ELR (cell line): ENCODE results near the gene ZNF503.

Source experiments
- DNase-seq: peaks from one replicate; pipeline ENCODE4 v3.0.0-alpha.2; 2015; ENCODE audit warnings: low read depth

The ZNF503 gene

GRCh38 chr10:75431180-75432111 is 29.9 kb upstream of the ZNF503 start, which contains the start of gene LRMDA:
LRMDA (plus strand) TSS chr10:75431624.
- no peak for DNase-seq

DNA sequence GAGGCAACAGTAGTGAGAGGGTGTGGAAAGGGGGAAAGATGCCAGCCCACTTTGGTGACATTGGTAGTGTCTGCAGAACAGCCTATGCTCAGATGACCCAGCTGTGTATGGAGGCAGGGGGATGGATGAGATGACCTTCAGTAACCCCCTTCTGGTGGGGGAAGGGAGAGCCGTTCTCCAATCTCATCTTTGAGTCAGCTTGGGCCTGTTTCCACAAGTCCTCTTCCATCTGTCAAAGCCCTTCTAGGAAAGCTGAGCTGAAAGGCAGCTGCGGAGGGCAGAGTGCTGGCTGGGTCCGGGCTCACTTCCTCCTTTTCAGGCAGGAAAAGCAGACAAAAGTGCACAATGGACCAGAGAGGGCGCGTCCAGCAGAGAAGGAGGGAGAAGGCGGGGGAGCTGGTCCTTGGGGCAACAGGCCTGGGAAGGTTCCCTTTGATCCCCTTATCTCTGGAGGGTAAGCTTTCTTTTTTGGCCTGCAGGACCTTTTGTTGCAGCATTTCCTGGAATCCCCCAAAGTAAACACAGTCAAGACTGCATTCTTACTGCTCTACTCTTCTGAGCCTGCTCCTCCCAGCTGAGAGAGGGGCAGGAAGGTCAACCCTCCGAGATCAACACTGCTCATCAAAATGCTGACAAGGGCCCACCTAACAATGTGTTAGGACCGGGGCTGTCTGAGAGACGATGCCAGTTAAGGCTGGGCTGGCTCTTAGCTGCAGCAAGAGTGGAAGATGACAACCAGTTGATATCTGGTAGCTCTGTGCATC is 28.6 kb upstream of the ZNF503 start:
- no peak for DNase-seq

DNA sequence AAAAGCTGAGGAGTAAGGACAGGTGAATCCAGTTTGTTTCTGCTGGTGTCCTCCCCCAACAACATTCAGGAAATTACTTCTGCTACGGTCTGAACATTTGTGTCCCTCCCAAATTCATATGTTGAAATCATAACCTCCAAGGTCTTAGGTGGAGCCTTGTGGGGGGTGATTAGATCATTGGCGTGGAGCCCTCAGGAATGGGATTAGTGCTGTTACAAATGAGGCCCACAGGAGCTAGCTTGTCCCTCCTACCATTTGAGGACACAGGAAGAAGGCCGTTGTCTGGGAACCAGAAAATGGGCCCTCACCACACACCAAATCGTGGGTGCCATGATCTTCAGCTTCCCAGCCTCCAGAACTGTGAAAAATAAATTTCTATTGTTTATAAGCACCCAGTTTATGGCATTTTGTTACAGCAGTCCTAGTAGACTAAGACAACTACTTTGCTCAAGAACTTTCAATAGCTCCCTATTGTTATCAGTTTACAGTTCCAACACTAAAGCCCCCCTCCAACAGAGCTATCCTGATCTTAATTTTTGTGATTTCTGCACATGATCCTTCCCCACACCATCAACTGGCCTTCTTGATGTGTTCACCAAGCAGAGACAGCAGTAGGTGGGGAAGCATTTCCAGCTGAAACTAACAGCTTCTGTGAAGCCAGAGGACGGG is 27.7 kb upstream of the ZNF503 start:
- no peak for DNase-seq

DNA sequence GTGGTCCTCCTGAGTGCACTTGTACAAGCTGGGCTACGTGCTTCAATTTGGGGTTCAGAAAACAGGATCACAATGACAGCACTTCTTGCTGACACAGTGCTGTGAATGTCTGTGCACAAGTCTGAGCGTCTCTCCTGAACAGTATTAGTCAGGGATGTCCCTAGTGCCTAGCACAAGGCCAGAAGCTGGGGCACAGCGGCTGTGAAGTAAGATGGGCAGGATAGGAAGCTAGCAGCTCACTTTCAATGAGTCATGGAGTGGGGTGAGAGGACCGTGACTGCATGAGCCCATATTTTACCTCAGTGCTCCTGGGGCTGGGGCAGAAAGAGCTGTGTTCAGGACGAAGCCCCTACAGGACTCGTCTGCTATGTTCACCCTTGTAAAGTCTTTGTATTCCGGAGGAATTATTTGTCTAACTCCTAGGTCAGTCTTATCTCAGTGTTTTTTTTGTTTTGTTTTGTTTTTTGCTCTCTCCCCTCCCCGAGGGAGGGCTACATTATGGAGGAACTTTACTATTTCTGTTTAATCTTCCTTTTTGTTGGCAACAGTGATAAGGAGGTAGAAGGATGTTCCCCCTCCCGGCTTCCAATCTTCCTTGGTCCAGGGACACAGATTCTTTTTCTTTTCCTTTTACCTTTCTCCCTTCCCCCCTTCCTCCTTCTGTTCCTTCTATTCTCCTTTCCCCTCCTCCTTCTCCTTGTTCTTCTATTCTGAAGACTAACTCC is 27.0 kb upstream of the ZNF503 start:
- peak; percentile 47 for DNase-seq

DNA sequence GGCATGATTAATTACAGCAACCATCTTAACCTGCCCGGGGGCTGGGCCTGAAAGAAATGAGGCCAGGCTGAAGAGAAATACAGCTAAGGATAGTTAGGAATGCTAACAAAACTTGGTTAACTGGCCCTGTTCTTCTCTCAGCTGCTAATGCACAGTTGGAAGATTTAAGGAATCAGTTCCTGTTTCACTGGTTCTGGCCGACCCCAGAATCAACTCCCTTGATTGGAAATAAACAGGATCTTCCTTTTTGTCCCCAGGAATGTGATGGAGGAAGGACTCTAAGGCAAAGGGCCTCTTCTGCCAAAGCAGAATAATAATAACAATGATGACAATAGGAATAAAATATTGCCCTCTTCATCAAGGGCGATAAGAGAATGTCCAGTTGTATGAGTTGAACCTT is 26.4 kb upstream of the ZNF503 start:
- DNase-seq, result no peak

DNA sequence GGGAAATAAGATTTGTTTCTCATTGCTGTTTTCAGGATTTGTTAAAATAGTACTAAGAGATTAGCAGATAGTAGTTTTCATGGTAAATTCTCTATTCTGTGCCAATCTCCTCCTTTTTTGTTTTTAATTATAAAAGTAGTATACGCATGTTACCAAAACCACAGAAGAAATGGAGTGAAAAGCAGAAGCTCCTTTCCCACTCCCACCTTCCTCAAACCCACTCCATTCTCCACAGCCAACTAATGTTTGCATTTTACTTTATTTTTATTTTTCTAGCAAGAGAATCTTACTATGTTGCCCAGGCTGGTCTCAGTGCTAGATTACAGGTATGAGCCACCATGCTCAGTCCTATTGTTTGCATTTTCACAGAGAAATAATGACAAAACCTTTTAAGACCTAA is 25.3 kb upstream of the ZNF503 start:
- DNase-seq, result no peak

DNA sequence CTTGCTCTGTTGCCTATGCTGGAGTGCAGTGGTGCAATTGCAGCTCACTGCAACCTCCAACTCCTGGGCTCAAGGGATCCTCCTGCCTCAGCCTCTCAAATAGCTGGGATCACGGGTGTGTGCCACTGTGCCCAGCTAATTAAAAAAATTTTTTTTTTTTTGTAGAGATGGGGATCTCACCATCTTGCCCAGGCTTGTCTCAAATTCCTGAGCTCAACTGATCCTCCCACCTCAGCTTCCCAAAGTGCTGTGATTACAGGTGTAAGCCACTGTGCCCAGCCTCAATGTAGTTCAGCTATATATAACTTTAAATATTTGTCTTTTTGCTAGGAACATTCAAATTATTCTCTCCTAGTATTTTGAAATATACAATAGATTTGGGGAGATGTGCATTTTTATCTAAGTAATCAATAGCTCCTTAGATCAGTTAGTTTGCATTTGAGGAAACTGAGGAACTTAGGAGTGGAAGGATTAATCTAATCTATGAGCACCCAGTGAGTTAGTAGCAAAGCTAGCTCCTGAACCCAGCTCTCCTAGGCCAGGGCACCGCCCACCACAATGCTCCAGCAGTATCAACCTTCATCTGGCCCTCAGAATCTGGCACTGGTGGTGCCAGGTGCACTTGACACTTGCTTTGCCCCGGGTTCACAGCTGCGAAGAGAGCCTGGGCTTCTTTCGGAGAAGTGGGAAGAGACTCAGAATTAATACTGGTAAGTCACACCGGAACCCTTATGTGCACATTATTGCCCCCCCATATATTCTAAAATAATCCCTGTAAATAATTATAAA is 23.9 kb upstream of the ZNF503 start:
- no peak for DNase-seq

- DNase-seq, result no peak
Observed at GRCh38 chr10:75424571-75424970, 23.0 kb upstream of the ZNF503 start.

DNA sequence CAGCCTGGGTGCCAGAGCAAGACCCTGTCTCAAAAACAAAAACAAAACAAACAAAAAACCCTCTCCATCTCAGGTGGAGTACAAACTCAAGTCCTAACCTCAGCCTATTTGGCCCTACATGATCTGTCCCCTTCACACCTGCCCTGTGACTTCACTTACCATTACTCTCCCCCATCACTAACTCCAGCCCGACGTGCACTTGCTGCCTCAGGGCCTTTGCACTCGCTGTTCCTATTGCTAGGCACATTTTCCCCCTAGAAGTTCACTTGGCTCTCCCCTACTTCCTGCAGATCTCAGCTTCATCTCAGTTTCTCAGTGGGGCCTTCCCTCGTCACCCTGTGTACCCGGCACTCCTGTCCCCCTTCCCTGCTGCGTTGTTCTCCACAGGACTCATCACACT is 21.3 kb upstream of the ZNF503 start:
- DNase-seq, result no peak

DNA sequence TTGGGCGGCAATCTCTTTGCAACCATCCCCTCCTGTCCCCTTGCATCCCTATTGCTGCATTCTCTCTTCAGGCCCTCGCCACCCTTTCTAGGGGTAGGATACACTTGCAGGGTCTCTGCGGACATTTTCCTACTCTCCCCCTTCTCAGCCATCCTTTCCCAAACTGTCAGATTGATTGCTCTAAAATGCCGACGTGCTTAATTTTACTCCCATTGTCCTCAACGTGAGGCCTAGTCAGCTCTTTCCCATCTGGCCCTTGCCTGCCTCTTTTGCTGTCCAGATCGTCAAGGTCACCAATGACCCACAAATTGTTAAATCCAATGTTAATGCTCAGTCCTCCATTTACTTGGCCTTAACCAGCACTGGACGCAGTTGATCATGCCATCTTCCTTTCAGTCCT is 17.1 kb upstream of the ZNF503 start:
- DNase-seq, result no peak

GRCh38 chr10:75418293-75418692 is 16.7 kb upstream of the ZNF503 start:
- DNase-seq, result no peak

GRCh38 chr10:75417522-75417927 is 16.0 kb upstream of the ZNF503 start:
- no peak for DNase-seq

- no peak for DNase-seq
Observed at GRCh38 chr10:75414527-75414926, 13.0 kb upstream of the ZNF503 start.

- no peak for DNase-seq
Observed at GRCh38 chr10:75410132-75411005, 8.8 kb upstream of the ZNF503 start.

DNA sequence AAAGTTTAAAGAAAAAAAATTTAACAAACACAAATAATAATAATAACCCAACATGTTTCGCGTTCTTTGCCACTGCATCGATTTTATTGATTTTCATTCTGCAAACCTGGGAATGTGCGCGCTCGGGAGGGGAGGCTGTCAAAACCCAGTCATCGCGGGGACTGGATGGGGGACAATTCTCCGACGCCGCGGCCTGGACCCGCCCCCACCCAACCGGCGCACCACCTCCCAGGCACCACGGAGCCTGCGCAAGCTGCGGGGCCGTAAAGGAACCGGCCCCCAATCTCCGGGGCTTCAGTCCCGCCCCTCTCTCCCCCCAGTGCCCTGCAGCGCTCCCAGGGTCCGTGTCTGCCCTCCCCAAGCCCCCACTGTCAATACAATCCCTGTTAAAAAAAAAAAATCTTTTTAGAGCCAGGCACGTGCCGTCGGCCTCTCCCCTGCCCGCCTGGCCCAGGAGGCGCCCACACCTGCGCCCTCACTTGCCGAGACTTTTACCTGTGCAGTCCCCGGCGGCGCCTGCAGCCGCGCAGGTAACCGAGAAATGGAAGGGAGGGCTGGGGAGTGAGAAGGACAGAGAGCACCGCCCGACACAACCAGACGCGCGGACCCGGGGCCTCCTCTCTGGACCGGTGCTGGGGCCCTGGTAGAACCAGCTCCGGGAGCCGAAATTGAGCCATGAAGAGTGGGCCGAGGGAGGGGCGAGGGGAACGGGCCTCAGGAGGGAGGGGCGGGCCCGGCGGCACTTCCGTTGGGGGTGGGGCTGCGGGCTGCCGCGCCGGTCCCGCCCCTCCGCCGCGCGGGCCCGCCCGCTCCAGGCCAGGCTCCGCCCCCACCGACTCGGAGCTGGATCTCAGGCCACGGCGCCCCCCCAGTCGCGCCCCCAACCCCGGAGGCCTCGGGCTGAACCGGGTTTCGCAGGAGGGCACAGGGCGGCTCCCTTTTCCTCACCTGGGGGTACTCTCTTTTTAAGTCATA is 7.6 kb upstream of the ZNF503 start:
- peak; percentile 40 for DNase-seq

- no peak for DNase-seq
Observed at GRCh38 chr10:75408509-75408875, 6.9 kb upstream of the ZNF503 start.

DNA sequence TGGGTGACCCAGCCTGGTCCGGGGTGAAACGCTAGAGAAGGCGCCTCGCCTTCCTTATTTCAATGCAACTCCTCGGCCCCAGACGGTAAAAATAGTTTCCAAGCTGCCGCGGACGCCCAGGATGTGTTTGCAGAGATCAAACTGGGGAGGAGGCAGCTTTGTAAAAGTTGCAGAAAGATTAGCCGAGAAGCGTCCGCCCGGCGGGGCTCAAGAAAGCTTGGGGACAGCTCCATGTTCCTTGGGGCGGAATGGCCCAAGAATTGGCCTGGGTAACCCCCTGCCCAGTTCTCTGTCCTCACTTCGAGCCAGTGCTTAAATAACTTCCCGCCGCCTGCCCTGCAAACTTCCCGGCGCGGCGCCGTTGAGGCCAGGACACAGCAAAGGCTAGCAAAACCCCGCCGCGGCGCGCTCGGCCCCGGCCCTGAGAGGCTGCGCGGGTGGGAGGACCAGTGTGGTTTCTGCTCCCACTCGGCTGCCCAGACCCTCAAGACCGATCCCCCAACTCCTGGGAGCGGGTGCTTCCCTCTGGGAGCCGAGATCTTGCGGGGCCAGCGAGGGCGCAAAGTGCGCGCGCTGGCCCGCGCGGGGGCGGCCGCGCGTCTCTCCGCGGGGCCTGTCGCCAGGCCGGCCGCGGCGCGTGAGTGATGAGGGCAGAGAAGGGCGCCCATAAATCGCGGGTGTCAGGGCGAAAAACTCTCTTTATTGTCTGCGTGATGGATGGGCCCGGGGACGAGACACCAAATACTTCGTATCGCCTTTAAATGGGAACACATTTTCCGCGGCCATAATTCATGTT is 6.3 kb upstream of the ZNF503 start:
- DNase-seq, result no peak

DNA sequence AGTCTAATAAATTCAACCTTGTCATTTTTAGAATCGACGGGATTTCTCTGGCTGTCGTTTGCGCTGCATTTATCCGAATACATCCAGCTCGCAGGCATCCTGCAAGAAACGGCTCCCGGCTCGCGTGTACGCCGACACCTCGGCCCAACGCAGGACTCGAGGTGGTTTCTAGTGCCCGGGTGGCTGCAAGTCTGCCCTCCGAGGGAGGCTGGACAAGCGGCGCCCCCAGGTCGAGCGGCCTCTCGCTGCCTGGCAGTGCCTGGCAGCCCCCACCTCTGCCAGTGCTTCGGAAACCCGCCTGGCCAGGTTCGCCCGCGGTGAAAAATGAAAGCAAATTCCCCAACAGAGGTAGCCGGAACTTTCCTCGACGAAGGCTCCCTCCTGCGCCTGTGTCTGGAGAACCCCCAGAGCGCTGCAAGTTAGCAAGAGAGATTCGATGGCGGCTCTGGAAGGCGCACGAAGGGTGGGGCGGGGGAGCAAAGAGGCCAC is 5.7 kb upstream of the ZNF503 start:
- no peak for DNase-seq
